IMR-90 (cell line): ENCODE measurements around the gene ROCK1. TPM values are rescaled to one million over a fixed set of nuclear protein-coding genes. Genes with fewer than 3 reads are reported as not detected.

Experiments
- ATAC-seq: fragments of 200-7000 bp; cut with Tn5 transposase; 2 replicates; pipeline ENCODE4 v1.9.1; 2020; ENCODE audit warnings: low read depth, mild to moderate bottlenecking, moderate library complexity
- BruUV-seq: library from RNA; stranded (reverse); fragments of 400-500 nt; replicated peaks from 2 replicates; lab custom pipeline; 2021; lab: Mats Ljungman, UMichigan
- CTCF ChIA-PET: fragments of 300-600 bp; formaldehyde crosslinking; extraction: SDS; loops from one replicate; lab custom pipeline; 2021; ENCODE audit warnings: antibody characterized with exemption; lab: Yijun Ruan, JAX
- POLR2A ChIA-PET: fragments of 300-600 bp; sonication (Branson Sonifier 250); formaldehyde crosslinking; loops from one replicate; lab custom pipeline; 2022; ENCODE audit warnings: antibody characterized with exemption; ENCODE audit not compliant: unreplicated experiment; lab: Charles Lee
- DNase-seq: peaks from one replicate; pipeline ENCODE4 v3.0.0; 2013
- H2AFZ ChIP-seq: replicated peaks from 2 replicates; pipeline ENCODE3; 2013; ENCODE audit warnings: low read length, mild to moderate bottlenecking; ENCODE audit not compliant: poor library complexity
- H2AK5ac ChIP-seq: 2 replicates; pipeline ENCODE4 v1.6.1; 2013; ENCODE audit warnings: low read depth, low read length, inconsistent platforms
- H2AK9ac ChIP-seq: replicated peaks from 2 replicates; pipeline ENCODE3; 2013; ENCODE audit warnings: mild to moderate bottlenecking, low read depth, low read length, moderate library complexity; ENCODE audit not compliant: poor library complexity
- H2BK120ac ChIP-seq: 2 replicates; pipeline ENCODE4 v1.6.1; 2013; ENCODE audit warnings: low read depth, low read length, inconsistent platforms
- H2BK15ac ChIP-seq: 3 replicates; pipeline ENCODE4 v1.6.1; 2013; ENCODE audit warnings: low read depth, low read length, inconsistent platforms
- H2BK20ac ChIP-seq: 2 replicates; pipeline ENCODE4 v1.6.1; 2013; ENCODE audit warnings: low read depth, mild to moderate bottlenecking, inconsistent platforms, low read length, moderate library complexity
- H2BK5ac ChIP-seq: 2 replicates; pipeline ENCODE4 v1.6.1; 2013; ENCODE audit warnings: mild to moderate bottlenecking, low read depth, low read length, inconsistent platforms; ENCODE audit not compliant: poor library complexity, severe bottlenecking
- H3K14ac ChIP-seq: replicated peaks from 2 replicates; pipeline ENCODE4 v1.6.1; 2013; ENCODE audit warnings: low read depth, low read length, inconsistent platforms
- H3K18ac ChIP-seq: 2 replicates; pipeline ENCODE4 v1.6.1; 2013; ENCODE audit warnings: low read depth, low read length, control low read depth
- H3K23ac ChIP-seq: 2 replicates; pipeline ENCODE4 v1.6.1; 2013; ENCODE audit warnings: low read depth, low read length, inconsistent platforms
- H3K27ac ChIP-seq: 2 replicates; pipeline ENCODE4 v1.5.1; 2013; ENCODE audit warnings: mild to moderate bottlenecking, control low read depth, low read length; ENCODE audit not compliant: insufficient read depth
- H3K27me3 ChIP-seq: 2 replicates; pipeline ENCODE4 v1.6.1; 2013; ENCODE audit warnings: low read length; ENCODE audit not compliant: control insufficient read depth, insufficient read depth
- H3K36me3 ChIP-seq: 2 replicates; pipeline ENCODE4 v1.6.1; 2013; ENCODE audit warnings: low read length, mixed read lengths; ENCODE audit not compliant: control insufficient read depth, insufficient read depth
- H3K4ac ChIP-seq: 2 replicates; pipeline ENCODE4 v1.6.1; 2013; ENCODE audit warnings: low read depth, low read length, inconsistent platforms
- H3K4me1 ChIP-seq: 2 replicates; pipeline ENCODE4 v1.6.1; 2013; ENCODE audit warnings: low read length, mixed read lengths; ENCODE audit not compliant: control insufficient read depth, insufficient read depth
- H3K4me2 ChIP-seq: 2 replicates; pipeline ENCODE4 v1.6.1; 2013; ENCODE audit warnings: low read depth, mild to moderate bottlenecking, control low read depth, low read length, moderate library complexity
- H3K4me3 ChIP-seq: 2 replicates; pipeline ENCODE4 v1.5.1; 2013; ENCODE audit warnings: low read depth, mild to moderate bottlenecking, control low read depth, low read length, moderate library complexity; ENCODE audit not compliant: insufficient read depth
- H3K56ac ChIP-seq: 2 replicates; pipeline ENCODE4 v1.6.1; 2013; ENCODE audit warnings: low read length, inconsistent platforms; ENCODE audit not compliant: insufficient read depth; ENCODE audit errors: extremely low read depth
- H3K79me1 ChIP-seq, 2 experiments: 2 replicates each; pipeline ENCODE4 v1.6.1; 2013; ENCODE audit warnings: low read length in 2 of 2, inconsistent platforms in 1 of 2, low read depth in 1 of 2
- H3K9ac ChIP-seq: 2 replicates; pipeline ENCODE4 v1.6.1; 2013; ENCODE audit warnings: low read depth, low read length, control low read depth
- H3K9me1 ChIP-seq: 2 replicates; pipeline ENCODE4 v1.6.1; 2013; ENCODE audit warnings: low read length, inconsistent platforms; ENCODE audit not compliant: insufficient read depth
- H3K9me3 ChIP-seq: 2 replicates; pipeline ENCODE4 v1.6.1; 2013; ENCODE audit warnings: low read length; ENCODE audit not compliant: control insufficient read depth, insufficient read depth
- H4K20me1 ChIP-seq: 2 replicates; pipeline ENCODE4 v1.6.1; 2013; ENCODE audit warnings: low read length, inconsistent platforms; ENCODE audit not compliant: insufficient read depth
- H4K5ac ChIP-seq: 2 replicates; pipeline ENCODE4 v1.6.1; 2013; ENCODE audit warnings: mild to moderate bottlenecking, low read depth, low read length, control low read depth
- H4K8ac ChIP-seq, 2 experiments: 2 replicates each; pipeline ENCODE4 v1.6.1; 2013; ENCODE audit warnings: low read depth in 2 of 2, low read length in 2 of 2, control low read depth in 1 of 2, inconsistent platforms in 1 of 2
- H4K91ac ChIP-seq: 2 replicates; pipeline ENCODE4 v1.6.1; 2013; ENCODE audit warnings: low read depth, low read length, inconsistent platforms; ENCODE audit not compliant: insufficient read depth
- CEBPB ChIP-seq: IDR thresholded peaks from 2 replicates; pipeline ENCODE4 v1.6.1; 2012; ENCODE audit warnings: low read depth, low read length, improper control_type of control experiment
- MAFK ChIP-seq: IDR thresholded peaks from 2 replicates; pipeline ENCODE4 v1.6.1; 2012; ENCODE audit warnings: low read depth, low read length, improper control_type of control experiment
- NFE2L2 ChIP-seq: fragments of 150-350 bp; IDR thresholded peaks from 2 replicates; pipeline ENCODE4 v1.6.1; 2016; ENCODE audit warnings: low read depth, mild to moderate bottlenecking, low read length
- POLR2A ChIP-seq: IDR thresholded peaks from 2 replicates; pipeline ENCODE4 v1.6.1; 2012; ENCODE audit warnings: mild to moderate bottlenecking, low read depth, low read length
- RFX5 ChIP-seq: IDR thresholded peaks from 2 replicates; pipeline ENCODE4 v1.8.0; 2012; ENCODE audit warnings: low read depth, mild to moderate bottlenecking, low read length, moderate library complexity
- SMC3 ChIP-seq: fragments of 150-350 bp; IDR thresholded peaks from 2 replicates; pipeline ENCODE4 v1.6.1; 2016; ENCODE audit warnings: low read depth, mild to moderate bottlenecking, antibody characterized with exemption, low read length, moderate library complexity
- WGBS, 2 experiments: methylation state at CpG; one replicate each; pipeline versions ENCODE4 v1.1.5 to v1.1.7; 2013; ENCODE audit warnings: missing lambda C conversion rate in 2 of 2; ENCODE audit not compliant: insufficient read length in 1 of 2; ENCODE audit errors: extremely low coverage in 2 of 2; 5-methylcytosine and 5-hydroxymethylcytosine counted together
- dilution Hi-C: fragments of 300-500 bp; cut with HindIII; formaldehyde crosslinking; loops from one replicate; pipeline ENCODE4 v1.14.3; 2018; ENCODE audit warnings: low sequenced_read_pairs; ENCODE audit not compliant: unreplicated experiment
- in situ Hi-C: fragments of 300-500 bp; cut with MboI; formaldehyde crosslinking; loops from 3 replicates; pipeline ENCODE4 v1.14.3; 2019; ENCODE audit warnings: low sequenced_read_pairs, inconsistent platforms, mixed read lengths
- intact Hi-C: fragments of 100-400 bp; cut with micrococcal nuclease; formaldehyde crosslinking; loops from 2 replicates; pipeline ENCODE4 v1.10.0; 2022
- polyA plus RNA-seq, 3 experiments: library from polyadenylated mRNA; depleted of rRNA; stranded (reverse); fragments of >200 nt; gene quantifications; 2 replicates each; pipeline ENCODE4 v1.2.3, GENCODE V29; 2012; ENCODE audit warnings: low replicate concordance in 1 of 3
- total RNA-seq: library from RNA; depleted of rRNA; stranded (reverse); fragments of >200 nt; gene quantifications from 2 replicates; pipeline ENCODE4 v1.2.3, GENCODE V29; 2012

Gene ROCK1
- total and polyA plus RNA-seq, 2 of the 4 experiments (the other 2 are of a cell fraction): 9.9 to 17.0 TPM

DNA sequence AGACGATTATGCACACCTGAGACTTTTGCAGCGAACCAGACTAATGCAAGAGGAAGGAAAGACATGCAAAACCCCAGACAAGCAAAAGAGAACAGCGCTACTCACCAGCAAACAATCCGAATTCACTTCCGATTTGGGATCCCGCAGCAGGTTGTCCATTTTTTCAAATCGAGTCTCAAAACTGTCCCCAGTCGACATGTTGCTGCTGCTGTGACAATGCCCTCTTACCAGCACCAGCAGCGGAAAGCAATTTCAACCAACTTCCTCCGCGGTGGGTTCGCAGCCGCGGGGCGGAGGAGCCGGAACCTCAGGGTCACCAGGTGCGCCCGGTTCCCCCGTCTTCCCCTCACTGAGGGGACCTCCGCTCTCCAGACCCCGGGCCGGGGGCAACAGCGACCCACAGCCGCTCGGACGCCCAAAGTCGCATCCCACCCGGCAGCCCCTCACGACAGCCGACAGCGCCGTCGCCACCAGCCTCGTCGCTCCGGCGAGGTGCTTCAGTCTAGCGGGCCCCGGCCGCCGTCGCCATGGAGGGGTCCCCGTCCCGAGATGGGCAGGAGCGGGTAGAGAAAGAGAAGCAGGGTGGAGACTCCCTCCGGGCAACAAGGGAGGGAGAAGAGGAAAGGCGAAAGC, 784 bp downstream of the ROCK1 start (continued):
- TF ChIP-seq NFE2L2 (no peak), RFX5 (no peak), SMC3 (no peak), CEBPB (no peak)

DNA sequence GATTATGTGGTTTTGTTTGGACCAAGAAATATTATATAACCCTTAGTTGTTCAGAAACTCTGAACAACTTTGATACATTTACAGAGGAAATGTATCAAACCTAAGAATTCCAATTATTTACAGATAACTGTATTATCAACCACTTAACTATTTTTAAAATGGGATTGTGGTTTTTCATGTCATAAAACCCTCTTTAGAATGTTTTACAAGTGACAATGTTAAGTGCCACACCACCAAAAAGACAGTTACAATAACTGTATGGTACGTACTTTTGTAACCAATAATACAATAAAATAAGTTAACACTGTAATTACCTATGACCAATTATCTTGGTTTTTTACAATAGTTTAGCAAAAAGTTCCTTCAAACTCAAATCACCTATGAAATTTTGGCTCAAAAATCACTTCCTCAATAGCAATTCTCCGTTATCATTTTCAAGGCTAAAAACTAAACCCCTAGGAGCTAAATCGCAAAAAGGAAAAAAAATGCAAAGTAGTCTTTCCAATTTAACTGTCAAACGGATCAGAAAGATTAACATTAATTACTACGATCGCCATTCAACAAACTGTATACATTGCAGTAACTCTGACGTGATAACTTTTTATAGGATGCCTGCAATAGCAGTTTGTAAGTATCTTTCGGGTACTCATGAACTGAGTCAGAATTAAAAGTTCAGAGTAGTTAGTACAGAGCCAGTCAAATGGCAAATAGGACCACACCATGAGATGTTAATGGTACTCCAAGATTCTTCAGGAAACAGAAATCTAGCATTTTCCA, 1.5 kb downstream of the ROCK1 start:
- no peak overlapping the region; the same call in 1 of the 2 replicates for H4K5ac ChIP-seq
- H2AFZ ChIP-seq: no peak overlapping the region
- H2BK120ac ChIP-seq: no peak overlapping the region
- peak overlapping the region; percentile 80 for H3K4me3 ChIP-seq
- no peaks in the 10 kb centered on the region for H3K27me3 ChIP-seq
- peak overlapping the region; percentile 96; the same call in 1 of the 2 replicates for H3K4ac ChIP-seq
- H2AK9ac ChIP-seq: no peak overlapping the region
- intact Hi-C loops: loop anchor here (5.0 kb wide), 5 partner anchors 43 to 138 kb away; no protein-coding TSS in a partner anchor
- no peaks in the 10 kb centered on the region for H3K36me3 ChIP-seq
- peak overlapping the region; percentile 66 for H3K23ac ChIP-seq
- H2BK15ac ChIP-seq: no peak overlapping the region
- no peak overlapping the region for H2AK5ac ChIP-seq
- H3K9me3 ChIP-seq: no peaks in the 10 kb centered on the region
- peaks cover 3% of the 10 kb centered on the region for H3K9me1 ChIP-seq
- H3K9ac ChIP-seq: peak overlapping the region; percentile 97
- peaks cover 0 to 22% of the 10 kb centered on the region in 2 experiments; a peak in 2 of 4 replicates for H3K79me1 ChIP-seq
- ChIA-PET CTCF (interaction anchor here (1.7 kb wide), 1 partner anchor 70 kb away, joined by 5 read pairs; no protein-coding TSS in a partner anchor), POLR2A (no interaction called here)
- DNase-seq (peak; percentile 30), ATAC-seq (no peak)
- H3K4me2 ChIP-seq: peak overlapping the region; percentile 90
- no peak overlapping the region for H4K8ac ChIP-seq
- TF ChIP-seq MAFK: no peak
- TF ChIP-seq SMC3: no peak
- 0 out of 2 replicates have a peak, but pooled peaks have one; percentile 24 for TF ChIP-seq POLR2A
- TF ChIP-seq NFE2L2: no peak
- WGBS, 2 experiments: 0% methylated on average over 1 of the region's 8 CpGs; no CpG with 5 or more reads in 1 of the 2 experiments
- no TSS peak for BruUV-seq
- peaks cover 58% of the 10 kb centered on the region for H4K20me1 ChIP-seq
- peak overlapping the region; percentile 5; the same call in 1 of the 2 replicates for H4K91ac ChIP-seq
- H3K4me1 ChIP-seq: peaks cover 4% of the 10 kb centered on the region; the same call in 1 of the 2 replicates
- peak overlapping the region; percentile 79; the same call in 1 of the 2 replicates for H3K56ac ChIP-seq
- peak overlapping the region; percentile 0; the same call in 1 of the 2 replicates for H3K18ac ChIP-seq
- peak overlapping the region; percentile 91 for H3K14ac ChIP-seq
- H2BK5ac ChIP-seq: peak overlapping the region; percentile 92
- H2BK20ac ChIP-seq: no peak overlapping the region
- in situ Hi-C loops: loop anchor here (5.0 kb wide), 1 partner anchor 58 kb away; no protein-coding TSS in a partner anchor
- H3K27ac ChIP-seq: peak overlapping the region; percentile 99
- dilution Hi-C loops: no loop called here
